HG02610 (cell line): Measurements from ENCODE around the gene ZDHHC12.

ENCODE experiments used
- ATAC-seq: cut with Tn5 transposase; IDR thresholded peaks from one replicate; pipeline ENCODE4 v1.9.1; 2021; ENCODE audit warnings: mild to moderate bottlenecking, moderate library complexity; ENCODE audit not compliant: unreplicated experiment

ZDHHC12 gene

GRCh38 chr9:128723866-128724743, at the start of gene ZDHHC12:
Gene ZDHHC12, minus strand, starts transcription at chr9:128724127. Its CDS starts 34 bp downstream, at chr9:128724093.
- ATAC-seq = peak; percentile 97

- ATAC-seq = no peak
Measured at GRCh38 chr9:128773049-128773448, 49.1 kb upstream of the ZDHHC12 start.

- peak; percentile 89 for ATAC-seq
Measured at GRCh38 chr9:128771745-128772519, 48.0 kb upstream of the ZDHHC12 start, which contains the start of gene ZER1. Gene ZER1, minus strand, starts transcription at chr9:128771927. Its CDS starts 16,362 bp downstream, at chr9:128755565.

GRCh38 chr9:128771094-128771721, 47.3 kb upstream of the ZDHHC12 start:
- no peak for ATAC-seq

- ATAC-seq = no peak
Measured at GRCh38 chr9:128770286-128771030, 46.5 kb upstream of the ZDHHC12 start.

GRCh38 chr9:128768606-128769005, 44.7 kb upstream of the ZDHHC12 start:
- no peak for ATAC-seq

GRCh38 chr9:128765499-128765898, 41.6 kb upstream of the ZDHHC12 start:
- no peak for ATAC-seq

GRCh38 chr9:128764361-128764760, 40.4 kb upstream of the ZDHHC12 start:
- ATAC-seq = no peak

- no peak for ATAC-seq
Measured at GRCh38 chr9:128762671-128763449, 38.9 kb upstream of the ZDHHC12 start.

GRCh38 chr9:128757602-128758001, 33.7 kb upstream of the ZDHHC12 start:
- ATAC-seq = no peak

GRCh38 chr9:128753627-128754026, 29.7 kb upstream of the ZDHHC12 start:
- no peak for ATAC-seq

GRCh38 chr9:128750926-128751595, 27.1 kb upstream of the ZDHHC12 start:
- no peak for ATAC-seq

- no peak for ATAC-seq
Measured at GRCh38 chr9:128747241-128747640, 23.3 kb upstream of the ZDHHC12 start.

- ATAC-seq = no peak
Measured at GRCh38 chr9:128743421-128743820, 19.5 kb upstream of the ZDHHC12 start.

GRCh38 chr9:128742401-128742800, 18.5 kb upstream of the ZDHHC12 start:
- ATAC-seq = no peak

GRCh38 chr9:128735373-128735772, 11.4 kb upstream of the ZDHHC12 start:
- ATAC-seq = no peak

GRCh38 chr9:128733256-128733655, 9.3 kb upstream of the ZDHHC12 start:
- ATAC-seq = no peak

- ATAC-seq = no peak
Measured at GRCh38 chr9:128732576-128732975, 8.6 kb upstream of the ZDHHC12 start.

GRCh38 chr9:128731691-128732090, 7.8 kb upstream of the ZDHHC12 start:
- no peak for ATAC-seq
